ENCODE measurements around the gene OPCML.

The OPCML gene

GRCh38 chr11:132866783-132867545 is 665.3 kb downstream of the OPCML start:
- no peak for DNase-seq

GRCh38 chr11:132865623-132866022 is 666.7 kb downstream of the OPCML start:
- no peak for DNase-seq

- DNase-seq, result no peak
Observed at GRCh38 chr11:132864811-132865576, 667.3 kb downstream of the OPCML start.

GRCh38 chr11:132862933-132863332 is 669.4 kb downstream of the OPCML start:
- no peak for DNase-seq

- DNase-seq, result no peak
Observed at GRCh38 chr11:132862137-132862536, 670.2 kb downstream of the OPCML start.

GRCh38 chr11:132859306-132859705 is 673.0 kb downstream of the OPCML start:
- DNase-seq, result no peak

- DNase-seq, result no peak
Observed at GRCh38 chr11:132858223-132858622, 674.1 kb downstream of the OPCML start.

GRCh38 chr11:132856032-132856431 is 676.3 kb downstream of the OPCML start:
- no peak for DNase-seq

GRCh38 chr11:132855516-132855915 is 676.8 kb downstream of the OPCML start:
- DNase-seq, result no peak

- DNase-seq, result no peak
Observed at GRCh38 chr11:132853886-132854285, 678.4 kb downstream of the OPCML start.

- no peak for DNase-seq
Observed at GRCh38 chr11:132852361-132852760, 679.9 kb downstream of the OPCML start.

GRCh38 chr11:132851247-132851646 is 681.1 kb downstream of the OPCML start:
- no peak for DNase-seq

- no peak for DNase-seq
Observed at GRCh38 chr11:132850266-132850665, 682.0 kb downstream of the OPCML start.

- DNase-seq, result no peak
Observed at GRCh38 chr11:132848336-132848735, 684.0 kb downstream of the OPCML start.

- no peak for DNase-seq
Observed at GRCh38 chr11:132846075-132846474, 686.2 kb downstream of the OPCML start.

GRCh38 chr11:132844956-132845696 is 687.2 kb downstream of the OPCML start:
- DNase-seq, result no peak

GRCh38 chr11:132840660-132841059 is 691.6 kb downstream of the OPCML start:
- DNase-seq, result no peak

GRCh38 chr11:132840191-132840590 is 692.1 kb downstream of the OPCML start:
- DNase-seq, result no peak

GRCh38 chr11:132839236-132839945 is 692.9 kb downstream of the OPCML start:
- no peak for DNase-seq

GRCh38 chr11:132838627-132839026 is 693.7 kb downstream of the OPCML start:
- no peak for DNase-seq

GRCh38 chr11:132831272-132831671 is 701.0 kb downstream of the OPCML start:
- DNase-seq, result no peak

- DNase-seq, result no peak
Observed at GRCh38 chr11:132824642-132825041, 707.7 kb downstream of the OPCML start.

GRCh38 chr11:132822276-132822675 is 710.0 kb downstream of the OPCML start:
- DNase-seq, result no peak

Measured in stimulated activated CD4-positive, alpha-beta T cell treated with anti-CD3 and anti-CD28 coated beads, Interleukin-4, amount 100 ng/mL, for 4 hours (primary cell).